ENCODE measurements around the gene PLEKHA6.

- TF ChIP-seq CTCF (IDR thresholded peaks at IDR 0.05) (no peak), POLR2A (IDR thresholded peaks at IDR 0.05) (no peak)
Measured at GRCh38 chr1:204190212-204191211, 169.2 kb downstream of the PLEKHA6 start.

Data from right lobe of liver (tissue), 4 donors.